ENCODE measurements around the gene EEF1AKMT4.

GRCh38 chr3:184299488-184300377, 50.3 kb downstream of the EEF1AKMT4 start:
- no peak for TF ChIP-seq POLR2A (IDR thresholded peaks at IDR 0.05; ENCODE audit: low read length)
- no peak for TF ChIP-seq GATA1 (IDR thresholded peaks at IDR 0.05; ENCODE audit: low read depth, low read length)
